ENCODE results near the gene JAZF1.

Gene JAZF1

DNA sequence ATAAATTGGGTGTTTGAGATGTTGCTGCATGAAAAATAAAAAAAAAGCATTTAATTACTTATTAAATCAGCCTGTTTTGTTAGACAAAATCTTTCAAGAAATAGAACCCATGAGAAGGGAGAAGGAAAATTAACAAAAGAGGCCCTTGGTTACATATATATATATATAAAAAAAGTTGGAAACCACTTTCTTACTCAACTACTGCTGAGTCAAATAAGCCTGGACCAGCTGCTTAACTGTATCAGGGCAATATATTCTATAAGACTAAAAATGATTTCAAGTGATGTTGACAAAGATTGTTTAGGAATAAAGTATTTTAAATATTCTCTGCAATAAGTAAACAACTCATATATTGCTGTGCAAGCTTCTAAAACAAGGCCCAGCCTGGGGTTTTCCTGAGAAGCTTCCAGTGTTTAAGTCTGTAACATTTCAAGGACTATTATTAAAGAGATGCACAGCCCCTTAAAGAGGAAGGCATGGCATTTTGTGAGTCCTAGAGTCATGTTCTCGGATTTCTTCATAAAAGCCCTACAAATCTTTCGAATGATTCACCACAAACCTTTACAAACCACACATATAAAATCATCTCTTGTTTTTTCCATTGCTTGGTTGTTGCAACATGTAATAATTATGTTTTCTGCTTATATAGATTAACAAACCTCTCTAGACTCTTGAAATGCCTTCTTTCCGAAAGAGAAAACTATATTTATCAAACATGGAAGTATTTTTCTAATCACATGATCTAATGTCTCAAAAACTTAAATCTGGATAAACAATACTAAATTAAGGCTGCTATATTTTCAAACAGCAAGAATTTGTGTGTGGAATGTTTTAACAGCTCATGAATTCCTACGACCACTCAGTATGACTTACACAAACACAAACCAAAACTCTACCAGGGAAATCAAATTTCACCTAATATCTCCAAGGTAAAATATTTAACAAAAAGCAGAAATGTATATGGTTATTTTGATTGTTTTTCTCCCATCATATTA lies 14.3 kb downstream of the JAZF1 start:
- DNase-seq (ENCODE audit: low read depth in 2 of 2) = no peak

DNA sequence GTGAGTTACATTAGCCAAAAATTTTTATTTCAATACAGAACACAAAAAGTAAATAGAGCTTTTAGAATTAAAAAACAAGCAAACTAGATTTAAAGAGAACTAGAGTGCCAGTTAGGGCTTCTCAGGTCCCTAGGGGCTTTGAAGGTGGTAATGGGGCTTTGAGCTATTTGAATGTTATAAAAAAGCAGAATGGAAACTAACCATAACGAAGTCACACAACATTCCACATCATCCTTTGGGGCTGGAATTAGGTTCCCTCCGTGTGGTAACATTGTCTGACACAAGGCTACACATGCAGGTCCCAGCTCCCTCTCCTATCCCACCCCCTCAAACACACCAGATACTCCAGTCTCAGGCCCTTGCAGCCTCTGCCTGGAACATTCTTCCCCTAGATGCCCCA lies 15.3 kb downstream of the JAZF1 start:
- DNase-seq (ENCODE audit: low read depth in 2 of 2) = no peak

DNA sequence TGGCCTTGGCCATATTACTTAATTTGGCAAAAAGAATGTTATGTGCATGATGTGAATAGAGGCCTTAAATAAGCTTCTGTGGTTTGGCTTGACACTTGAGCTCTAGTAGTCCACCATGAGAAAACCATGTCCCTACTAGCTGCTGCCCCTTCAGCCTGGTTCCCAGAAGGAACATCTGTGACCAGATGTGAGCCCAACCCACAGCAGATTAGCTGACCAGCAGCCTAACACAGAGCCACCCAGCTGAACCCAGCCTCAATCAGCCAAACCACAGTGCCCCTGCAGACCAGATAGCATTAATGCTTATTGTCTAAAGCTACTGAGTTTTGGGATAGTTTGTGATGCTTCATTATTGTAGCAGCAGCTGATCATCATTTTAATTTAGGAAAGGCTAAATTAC lies 16.6 kb downstream of the JAZF1 start:
- no peak for DNase-seq (ENCODE audit: low read depth in 2 of 2)

DNA sequence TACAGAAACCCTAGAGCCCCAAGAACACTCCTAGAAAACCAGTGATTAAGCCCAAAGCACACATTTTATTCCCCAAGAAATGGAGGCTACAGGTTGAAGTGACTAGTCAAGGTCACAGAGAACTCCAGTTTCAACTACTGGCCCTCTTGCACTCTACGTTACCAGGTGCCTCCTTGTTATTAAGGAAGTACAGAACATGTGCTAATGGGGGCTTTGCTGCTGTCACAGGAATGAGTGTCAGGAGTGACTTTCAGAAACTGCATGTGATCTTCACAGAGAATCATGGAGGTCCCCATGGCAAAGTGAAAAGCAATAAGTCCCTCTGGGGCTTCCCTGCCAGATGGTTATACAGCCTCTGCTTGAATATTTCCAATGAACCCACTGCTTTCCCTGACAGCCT lies 19.3 kb downstream of the JAZF1 start:
- DNase-seq (ENCODE audit: low read depth in 2 of 2) = no peak

DNA sequence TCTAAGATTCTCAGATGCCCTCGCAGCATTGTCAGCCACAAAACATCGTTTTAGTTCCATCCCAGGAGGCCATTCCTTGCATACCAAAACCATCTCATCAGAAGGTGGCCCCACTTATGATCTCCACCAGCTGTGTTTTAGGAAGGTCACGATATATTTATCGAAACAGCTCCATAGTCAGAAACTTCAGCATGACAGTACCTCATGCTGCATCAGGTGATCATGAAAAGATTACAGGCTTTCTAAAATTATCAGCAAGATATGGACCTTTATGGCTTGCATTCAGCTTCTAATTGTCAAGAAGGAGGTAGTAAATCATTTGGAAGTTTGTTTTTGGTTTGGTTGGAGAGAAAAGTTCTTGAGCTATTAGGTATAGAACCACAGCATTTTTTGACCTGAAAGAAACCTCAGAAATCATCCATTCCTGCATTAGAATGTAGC lies 20.0 kb downstream of the JAZF1 start:
- no peak for DNase-seq (ENCODE audit: low read depth in 2 of 2)

DNA sequence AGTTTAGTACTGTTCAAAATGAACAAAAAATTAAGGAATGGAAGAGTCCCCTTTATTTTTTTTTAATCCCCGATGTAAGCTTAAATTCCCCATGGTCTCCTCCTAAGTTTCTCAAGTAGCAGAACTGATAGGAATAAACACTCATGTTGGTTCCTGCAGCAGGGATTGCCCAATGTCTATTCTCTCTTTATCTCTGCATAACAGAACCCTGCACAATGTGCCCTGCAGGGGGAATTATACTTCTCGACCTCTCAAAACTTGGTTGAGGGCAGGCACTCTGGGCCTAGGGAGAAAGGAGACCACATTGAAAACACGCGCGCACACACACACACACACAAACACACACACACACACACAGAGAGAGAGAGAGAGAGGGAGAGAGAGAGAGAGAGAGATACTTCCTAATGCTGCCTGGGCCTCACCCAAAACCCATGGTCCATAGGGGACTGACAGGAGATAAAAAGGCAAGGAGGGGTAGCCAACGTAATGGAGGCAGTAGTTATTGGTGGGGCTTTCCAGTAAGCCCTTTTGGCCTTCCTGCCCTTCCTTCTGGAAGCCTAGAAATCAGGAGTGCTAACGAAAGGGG lies 22.7 kb downstream of the JAZF1 start:
- DNase-seq (ENCODE audit: low read depth in 2 of 2) = no peak

- no peak for DNase-seq (ENCODE audit: low read depth in 2 of 2)
Measured at GRCh38 chr7:28157076-28157745, 23.4 kb downstream of the JAZF1 start.

- no peak for DNase-seq (ENCODE audit: low read depth in 2 of 2)
Measured at GRCh38 chr7:28156401-28156800, 24.2 kb downstream of the JAZF1 start.

DNA sequence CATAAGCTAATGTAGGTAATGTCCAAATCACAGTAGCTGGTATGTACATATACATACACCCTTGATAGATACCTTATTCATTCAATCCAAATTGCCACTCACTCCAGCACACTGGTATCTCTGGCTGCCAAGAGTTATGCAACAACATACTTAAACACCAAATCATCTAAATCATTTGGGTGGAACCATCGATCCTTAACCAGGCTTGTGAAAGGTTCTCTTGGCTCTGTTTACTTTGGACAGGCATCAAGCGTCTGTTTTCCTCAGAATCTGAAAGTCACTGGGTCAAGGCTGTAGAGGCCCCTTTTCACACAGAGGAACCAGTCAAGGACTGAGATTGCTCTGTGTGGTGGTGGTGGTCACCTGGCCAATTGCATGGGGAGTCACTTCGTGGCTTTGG lies 24.6 kb downstream of the JAZF1 start:
- DNase-seq (ENCODE audit: low read depth in 2 of 2) = no peak

DNA sequence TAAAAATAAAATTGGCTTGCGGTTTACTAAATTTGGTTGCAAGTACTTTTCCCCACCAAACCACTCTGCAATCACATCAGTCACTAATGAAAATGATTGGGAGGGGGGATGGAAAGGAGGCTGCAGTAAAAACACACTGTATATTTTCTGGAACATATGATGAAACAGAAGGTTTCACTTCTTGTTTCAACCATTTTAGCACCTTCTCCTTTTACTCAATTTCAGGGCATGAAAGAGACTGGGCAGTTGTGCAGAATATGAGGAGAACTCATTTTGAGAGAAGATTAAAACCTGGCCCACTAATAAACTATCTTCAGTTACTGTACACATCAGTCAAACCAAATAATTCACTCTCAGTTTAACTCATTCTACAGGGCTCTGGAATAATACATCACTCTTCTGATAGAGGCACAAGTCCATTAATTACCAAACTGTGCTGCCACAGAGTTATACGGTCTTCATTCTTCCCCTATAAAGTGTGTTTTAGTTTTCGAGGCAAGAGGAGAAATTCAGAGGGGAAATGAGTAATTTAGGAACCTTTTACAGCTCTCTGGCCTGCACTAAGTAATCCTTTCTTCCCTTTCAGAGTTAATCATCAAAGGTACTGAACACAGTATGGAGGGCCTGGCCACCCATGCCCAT lies 25.5 kb downstream of the JAZF1 start:
- no peak for DNase-seq (ENCODE audit: low read depth in 2 of 2)

- no peak for DNase-seq (ENCODE audit: low read depth in 2 of 2)
Measured at GRCh38 chr7:28152594-28152993, 28.0 kb downstream of the JAZF1 start.

- DNase-seq (ENCODE audit: low read depth in 2 of 2) = no peak
Measured at GRCh38 chr7:28151965-28152364, 28.6 kb downstream of the JAZF1 start.

DNA sequence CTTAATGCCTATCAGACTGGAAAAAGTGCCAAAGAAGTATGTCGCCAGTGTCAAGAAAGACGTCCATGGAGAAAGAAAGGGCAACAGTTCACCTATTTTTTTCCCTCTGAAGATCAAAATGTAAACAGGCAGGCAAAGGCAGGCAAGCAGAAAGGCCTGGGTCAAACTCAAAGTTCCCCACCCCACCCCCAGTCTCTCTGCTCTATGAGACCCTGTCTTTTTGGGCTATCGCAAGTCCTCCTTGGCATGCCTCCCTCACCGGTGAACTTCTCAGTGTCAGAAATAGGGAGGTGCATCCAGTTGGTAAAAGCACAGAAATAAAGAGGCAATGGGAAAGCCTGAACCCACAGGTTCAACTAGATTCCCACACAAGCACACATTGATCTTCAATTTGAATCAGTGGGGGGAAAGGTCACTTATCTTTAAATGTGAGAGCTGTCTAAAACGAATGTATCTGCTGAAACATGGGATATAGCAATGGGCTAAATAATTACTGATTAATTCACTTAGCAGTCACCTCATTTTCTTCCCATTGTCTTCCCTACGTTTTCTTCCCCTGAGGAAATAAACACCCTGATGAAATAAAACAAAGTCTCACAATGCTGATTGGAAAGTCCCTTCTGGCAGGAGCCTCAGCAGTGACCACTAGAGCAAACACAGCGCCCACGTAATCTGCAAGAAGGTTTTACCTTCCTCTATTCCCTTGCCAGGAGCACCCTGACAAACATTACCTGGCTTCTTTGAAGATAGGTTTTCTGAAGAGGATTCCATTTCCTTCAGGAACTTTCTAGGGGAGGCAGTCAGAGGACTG lies 31.1 kb downstream of the JAZF1 start:
- no peak for DNase-seq (ENCODE audit: low read depth in 2 of 2)

DNA sequence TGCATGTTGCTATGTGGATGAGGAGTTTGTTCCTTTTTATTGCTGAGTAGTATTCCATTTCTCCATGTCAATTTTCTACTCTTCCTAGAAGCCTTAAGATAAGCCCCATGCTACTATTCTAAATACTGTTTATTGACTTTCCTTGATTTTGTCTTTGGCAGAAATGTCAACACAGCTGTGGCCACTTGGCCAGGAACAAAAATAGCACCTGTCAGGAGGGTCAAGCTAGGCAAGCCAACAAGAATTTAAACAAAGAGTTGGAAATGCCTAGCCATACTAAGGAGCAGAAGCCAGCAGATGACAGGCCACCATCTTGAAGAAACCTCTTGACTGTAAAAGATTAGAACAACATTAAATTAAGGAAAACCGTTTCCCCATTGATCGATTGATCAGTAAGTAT lies 34.7 kb downstream of the JAZF1 start:
- DNase-seq (ENCODE audit: low read depth in 2 of 2) = no peak

- DNase-seq (ENCODE audit: low read depth in 2 of 2) = no peak
Measured at GRCh38 chr7:28145090-28145626, 35.4 kb downstream of the JAZF1 start.

DNA sequence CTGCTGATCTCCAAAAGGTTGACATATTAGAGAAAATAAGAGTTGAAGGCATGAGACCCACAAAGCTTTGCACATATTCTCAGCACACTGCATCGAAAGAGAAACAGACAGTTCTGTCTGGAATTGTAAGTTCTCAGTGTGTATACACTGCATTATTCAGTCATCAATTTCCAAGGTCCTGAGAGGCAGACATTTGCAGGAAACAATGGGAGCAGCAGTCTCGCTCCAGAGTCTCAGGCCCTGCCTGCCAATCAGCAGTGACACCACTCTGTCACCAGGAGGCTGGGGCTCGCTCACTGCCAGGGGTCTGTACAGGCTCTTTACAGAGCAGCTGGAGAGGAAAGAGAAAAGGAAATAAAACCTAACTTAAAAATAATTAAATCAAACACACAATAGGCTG lies 36.3 kb downstream of the JAZF1 start:
- DNase-seq (ENCODE audit: low read depth in 2 of 2) = no peak

DNA sequence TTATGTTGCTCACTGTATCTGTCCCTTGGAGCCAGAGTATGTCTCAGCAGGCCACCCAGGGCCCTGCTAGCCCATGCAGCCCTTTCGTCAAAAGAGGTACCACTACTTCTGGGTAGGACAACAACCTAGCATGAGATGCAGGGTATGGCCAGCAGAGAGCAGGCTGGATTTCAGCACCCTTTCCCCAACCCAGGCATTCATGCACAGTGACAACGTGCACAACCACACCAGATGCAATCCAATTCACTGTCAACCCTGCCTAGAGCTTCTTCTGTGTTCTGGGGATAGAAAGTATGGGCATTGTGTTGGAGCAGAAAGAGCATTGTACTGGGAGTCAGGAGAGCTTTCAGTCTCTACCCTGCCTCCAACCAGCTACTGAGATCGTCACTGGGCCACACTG lies 37.9 kb downstream of the JAZF1 start:
- DNase-seq (ENCODE audit: low read depth in 2 of 2) = no peak

DNA sequence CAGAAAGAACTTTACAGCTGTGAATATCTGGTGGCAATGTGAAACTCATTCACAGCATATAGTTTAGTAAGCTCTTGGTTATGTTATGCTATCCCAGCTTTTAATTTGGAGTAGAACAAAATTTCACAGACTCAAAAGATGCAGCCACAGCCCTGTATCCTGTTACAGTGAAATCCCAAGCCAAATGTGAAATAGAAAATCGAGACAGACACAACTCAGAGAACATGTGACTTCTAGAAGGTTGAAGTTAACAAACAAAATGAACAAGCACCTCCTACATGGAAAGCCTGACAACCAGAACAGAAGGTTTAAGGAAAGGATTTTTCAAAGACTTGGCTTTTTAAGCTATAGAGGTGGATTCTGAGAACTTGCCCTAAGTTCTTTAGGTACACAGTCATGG lies 39.6 kb downstream of the JAZF1 start:
- no peak for DNase-seq (ENCODE audit: low read depth in 2 of 2)

GRCh38 chr7:28138837-28139236 lies 41.8 kb downstream of the JAZF1 start:
- DNase-seq (ENCODE audit: low read depth in 2 of 2) = no peak

- no peak for DNase-seq (ENCODE audit: low read depth in 2 of 2)
Measured at GRCh38 chr7:28137463-28137862, 43.1 kb downstream of the JAZF1 start.

DNA sequence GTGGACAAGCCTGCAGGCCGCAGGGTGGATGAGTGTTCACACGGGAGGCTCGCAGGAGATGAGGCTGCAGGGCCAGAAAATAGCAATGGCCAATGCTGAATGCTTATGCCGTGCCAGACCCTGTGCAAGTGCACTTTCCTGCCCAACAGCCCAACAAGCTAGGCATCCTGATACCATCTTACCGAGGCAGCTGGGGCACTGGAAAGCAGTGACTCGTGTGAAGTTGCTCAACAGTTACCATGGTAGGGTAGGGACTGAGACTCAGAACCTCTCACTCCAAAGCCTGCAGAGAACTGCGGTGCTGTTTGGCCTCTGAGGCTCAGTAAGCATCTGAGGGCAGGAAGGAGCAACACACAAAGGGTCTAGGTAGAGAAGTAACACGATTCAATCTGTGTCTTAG lies 43.7 kb downstream of the JAZF1 start:
- no peak for DNase-seq (ENCODE audit: low read depth in 2 of 2)

All from stimulated activated CD8-positive, alpha-beta memory T cell treated with anti-CD3 and anti-CD28 coated beads, Interleukin-15, amount 100 ng/mL, for 4 hours (primary cell).